ENCODE measurements around the gene SENP3. TPM values are rescaled to one million over a fixed set of nuclear protein-coding genes. Genes with fewer than 3 reads are reported as not detected.

Gene SENP3
- total RNA-seq, 1 experiment from 2014 or later = 52.0 TPM

DNA sequence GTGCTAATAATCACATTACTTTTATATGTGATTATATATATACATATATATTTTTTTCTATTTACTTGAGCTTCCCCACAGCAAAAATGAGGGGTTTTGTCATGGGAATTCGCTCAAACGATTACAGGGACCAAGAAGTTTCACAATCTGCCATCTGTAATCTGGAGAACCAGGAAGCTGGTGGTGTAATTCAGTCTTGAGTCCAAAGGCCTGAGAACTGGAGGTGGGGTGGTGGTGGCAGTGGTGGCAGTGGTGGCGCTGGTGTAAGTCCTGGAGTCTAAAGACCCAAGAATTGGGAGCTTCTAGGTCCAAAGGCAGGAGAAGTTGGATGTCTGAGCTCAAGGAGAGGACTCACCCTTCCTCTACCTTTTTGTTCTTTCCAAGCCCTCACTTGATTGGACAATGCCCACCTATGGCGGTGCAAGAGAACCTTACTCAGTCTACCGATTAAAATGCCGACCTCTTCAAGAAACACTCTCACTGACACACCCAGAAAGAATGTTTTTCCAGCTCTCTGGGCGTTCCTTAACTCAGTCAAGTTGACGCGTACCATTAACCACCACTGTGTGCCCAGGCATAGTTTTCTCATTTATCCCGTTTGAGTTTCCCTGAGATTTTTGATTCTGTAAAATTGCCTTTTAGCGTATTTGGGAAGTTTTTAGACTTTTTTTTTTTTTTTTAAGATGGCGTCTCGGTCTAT lies 45.7 kb upstream of the SENP3 start:
- no peaks in the 10 kb centered on the region for H3K9me3 Mint-ChIP-seq (ENCODE audit: low read depth, unreplicated experiment)
- intact Hi-C loops (cut with micrococcal nuclease; ENCODE audit: unreplicated experiment) = no loop called here
- peaks cover 19% of the 10 kb centered on the region for H3K36me3 Mint-ChIP-seq (ENCODE audit: insufficient read depth, unreplicated experiment)
- TF ChIP-seq, protein P1, sequence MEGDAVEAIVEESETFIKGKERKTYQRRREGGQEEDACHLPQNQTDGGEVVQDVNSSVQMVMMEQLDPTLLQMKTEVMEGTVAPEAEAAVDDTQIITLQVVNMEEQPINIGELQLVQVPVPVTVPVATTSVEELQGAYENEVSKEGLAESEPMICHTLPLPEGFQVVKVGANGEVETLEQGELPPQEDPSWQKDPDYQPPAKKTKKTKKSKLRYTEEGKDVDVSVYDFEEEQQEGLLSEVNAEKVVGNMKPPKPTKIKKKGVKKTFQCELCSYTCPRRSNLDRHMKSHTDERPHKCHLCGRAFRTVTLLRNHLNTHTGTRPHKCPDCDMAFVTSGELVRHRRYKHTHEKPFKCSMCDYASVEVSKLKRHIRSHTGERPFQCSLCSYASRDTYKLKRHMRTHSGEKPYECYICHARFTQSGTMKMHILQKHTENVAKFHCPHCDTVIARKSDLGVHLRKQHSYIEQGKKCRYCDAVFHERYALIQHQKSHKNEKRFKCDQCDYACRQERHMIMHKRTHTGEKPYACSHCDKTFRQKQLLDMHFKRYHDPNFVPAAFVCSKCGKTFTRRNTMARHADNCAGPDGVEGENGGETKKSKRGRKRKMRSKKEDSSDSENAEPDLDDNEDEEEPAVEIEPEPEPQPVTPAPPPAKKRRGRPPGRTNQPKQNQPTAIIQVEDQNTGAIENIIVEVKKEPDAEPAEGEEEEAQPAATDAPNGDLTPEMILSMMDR (IDR thresholded peaks at IDR 0.05; ENCODE audit: unreplicated experiment) = no peak
- CTCF ChIA-PET = interaction anchor here (0.6 to 4.2 kb wide), 3 partner anchors 9 to 44 kb away, joined by 3 to 33 read pairs (median 5); no protein-coding TSS in a partner anchor
- H3K4me1 Mint-ChIP-seq (ENCODE audit: low read depth, unreplicated experiment) = no peaks in the 10 kb centered on the region
- H3K27ac Mint-ChIP-seq (ENCODE audit: unreplicated experiment) = no peak overlapping the region
- BruUV-seq (replicated peaks) = no TSS peak
- H3K27me3 Mint-ChIP-seq (ENCODE audit: unreplicated experiment) = no peaks in the 10 kb centered on the region
- peak; percentile 19 for DNase-seq
- H3K4me3 Mint-ChIP-seq (ENCODE audit: low read depth, unreplicated experiment) = no peak overlapping the region

GRCh38 chr17:7523033-7523432 lies 38.7 kb upstream of the SENP3 start:
- Mint-ChIP-seq H3K4me1 (ENCODE audit: low read depth, unreplicated experiment) (no peaks in the 10 kb centered on the region), H3K4me3 (ENCODE audit: low read depth, unreplicated experiment) (no peak overlapping the region), H3K36me3 (ENCODE audit: insufficient read depth, unreplicated experiment) (no peaks in the 10 kb centered on the region), H3K9me3 (ENCODE audit: low read depth, unreplicated experiment) (no peaks in the 10 kb centered on the region), H3K27me3 (ENCODE audit: unreplicated experiment) (no peaks in the 10 kb centered on the region), H3K27ac (ENCODE audit: unreplicated experiment) (no peak overlapping the region)
- intact Hi-C loops (cut with micrococcal nuclease; ENCODE audit: unreplicated experiment) = no loop called here
- TF ChIP-seq, protein P1 (IDR thresholded peaks at IDR 0.05; ENCODE audit: unreplicated experiment) = peak; percentile 7
- no TSS peak for BruUV-seq (replicated peaks)
- CTCF ChIA-PET = interaction anchor here (0.7 kb wide), 1 partner anchor 51 kb away, joined by 4 read pairs; no protein-coding TSS in a partner anchor
- DNase-seq = no peak

GRCh38 chr17:7528842-7529241 lies 32.9 kb upstream of the SENP3 start:
- no peak overlapping the region for H3K4me3 Mint-ChIP-seq (ENCODE audit: low read depth, unreplicated experiment)
- intact Hi-C loops (cut with micrococcal nuclease; ENCODE audit: unreplicated experiment) = no loop called here
- no peaks in the 10 kb centered on the region for H3K9me3 Mint-ChIP-seq (ENCODE audit: low read depth, unreplicated experiment)
- TF ChIP-seq, protein P1 (IDR thresholded peaks at IDR 0.05; ENCODE audit: unreplicated experiment) = no peak
- CTCF ChIA-PET = no interaction called here
- BruUV-seq (replicated peaks) = no TSS peak
- H3K36me3 Mint-ChIP-seq (ENCODE audit: insufficient read depth, unreplicated experiment) = no peaks in the 10 kb centered on the region
- no peak overlapping the region for H3K27ac Mint-ChIP-seq (ENCODE audit: unreplicated experiment)
- H3K4me1 Mint-ChIP-seq (ENCODE audit: low read depth, unreplicated experiment) = no peaks in the 10 kb centered on the region
- no peak for DNase-seq
- H3K27me3 Mint-ChIP-seq (ENCODE audit: unreplicated experiment) = no peaks in the 10 kb centered on the region

GRCh38 chr17:7530023-7530900 lies 31.5 kb upstream of the SENP3 start:
- Mint-ChIP-seq H3K27me3 (ENCODE audit: unreplicated experiment) (no peaks in the 10 kb centered on the region), H3K27ac (ENCODE audit: unreplicated experiment) (no peak overlapping the region), H3K4me1 (ENCODE audit: low read depth, unreplicated experiment) (no peaks in the 10 kb centered on the region), H3K9me3 (ENCODE audit: low read depth, unreplicated experiment) (no peaks in the 10 kb centered on the region), H3K36me3 (ENCODE audit: insufficient read depth, unreplicated experiment) (no peaks in the 10 kb centered on the region), H3K4me3 (ENCODE audit: low read depth, unreplicated experiment) (no peak overlapping the region)
- intact Hi-C loops (cut with micrococcal nuclease; ENCODE audit: unreplicated experiment) = no loop called here
- DNase-seq = no peak
- TF ChIP-seq, protein P1 (IDR thresholded peaks at IDR 0.05; ENCODE audit: unreplicated experiment) = no peak
- BruUV-seq (replicated peaks) = no TSS peak
- CTCF ChIA-PET = interaction anchor here (0.7 to 0.8 kb wide), 2 partner anchors 102 to 135 kb away, joined by 3 to 6 read pairs; no protein-coding TSS in a partner anchor
